NOMO-1 (cell line): ENCODE results near the gene NKAPD1.
"Not testable (repeated sequence)": the region's sequence is repeated elsewhere in the genome, so short reads cannot be mapped to it uniquely, and the experiment has no call there.

Source experiments
- DNase-seq, 2 experiments: peaks; one replicate each; lab custom pipeline; 2025; ENCODE audit not compliant: unreplicated experiment in 2 of 2; lab: John Stamatoyannopoulos, UW

NKAPD1 gene

GRCh38 chr11:112086422-112087191 is 12.5 kb downstream of the NKAPD1 start, which contains the start of the genes SDHD and TIMM8B:
SDHD (plus strand) TSS chr11:112086873; CDS start chr11:112086908, 35 bp downstream.
TIMM8B (minus strand) TSS chr11:112086756; CDS start chr11:112086723, 33 bp downstream.
- DNase-seq = peak; percentile 98

GRCh38 chr11:112087212-112087611 is 13.1 kb downstream of the NKAPD1 start:
- DNase-seq = no peak

- not testable (repeated sequence) for DNase-seq
These were observed 21.2 kb downstream of the NKAPD1 start for GRCh38 chr11:112095302-112095701.

- no peak for DNase-seq
These were observed 22.1 kb downstream of the NKAPD1 start for GRCh38 chr11:112096194-112096593.

- no peak for DNase-seq
These were observed 23.8 kb downstream of the NKAPD1 start for GRCh38 chr11:112097734-112098528.

GRCh38 chr11:112100462-112100861 is 26.4 kb downstream of the NKAPD1 start:
- DNase-seq = no peak

GRCh38 chr11:112103446-112103845 is 29.3 kb downstream of the NKAPD1 start:
- peak in 1 of 2 experiments; percentile 72 for DNase-seq

- DNase-seq = no peak
These were observed 32.0 kb downstream of the NKAPD1 start for GRCh38 chr11:112106070-112106469.

GRCh38 chr11:112113539-112114457 is 39.7 kb downstream of the NKAPD1 start:
- DNase-seq = peak; percentile 36 to 67

GRCh38 chr11:112114460-112114859 is 40.4 kb downstream of the NKAPD1 start:
- no peak for DNase-seq

- no peak for DNase-seq
These were observed 41.3 kb downstream of the NKAPD1 start for GRCh38 chr11:112115386-112115785.

GRCh38 chr11:112118176-112118575 is 44.1 kb downstream of the NKAPD1 start:
- no peak for DNase-seq

GRCh38 chr11:112121981-112122615 is 48.0 kb downstream of the NKAPD1 start:
- no peak for DNase-seq

- DNase-seq = no peak
These were observed 49.0 kb downstream of the NKAPD1 start for GRCh38 chr11:112123129-112123528.

- no peak for DNase-seq
These were observed 53.0 kb downstream of the NKAPD1 start for GRCh38 chr11:112127056-112127455.

GRCh38 chr11:112128483-112129121 is 54.5 kb downstream of the NKAPD1 start:
- no peak for DNase-seq

GRCh38 chr11:112129656-112130055 is 55.6 kb downstream of the NKAPD1 start:
- DNase-seq = peak; percentile 21 to 54

- DNase-seq = no peak
These were observed 58.6 kb downstream of the NKAPD1 start for GRCh38 chr11:112132737-112133136.

GRCh38 chr11:112134473-112134872 is 60.4 kb downstream of the NKAPD1 start:
- DNase-seq = no peak
